DND-41 (cell line): ENCODE results near the gene LGALS3BP.

Experiments
- EZH2 ChIP-seq: IDR thresholded peaks from 3 replicates; pipeline ENCODE4 v1.6.1; 2012; ENCODE audit warnings: borderline replicate concordance, low read depth, mild to moderate bottlenecking, moderate library complexity, low read length, inconsistent platforms; ENCODE audit not compliant: severe bottlenecking
- TF ChIP-seq, protein P1 (sequence below): IDR thresholded peaks from 2 replicates; pipeline ENCODE4 v1.5.1; 2012; ENCODE audit warnings: borderline replicate concordance, low read length, moderate library complexity, mild to moderate bottlenecking; ENCODE audit not compliant: poor library complexity, severe bottlenecking; ENCODE audit errors: extremely low read depth

- TF ChIP-seq, protein P1, sequence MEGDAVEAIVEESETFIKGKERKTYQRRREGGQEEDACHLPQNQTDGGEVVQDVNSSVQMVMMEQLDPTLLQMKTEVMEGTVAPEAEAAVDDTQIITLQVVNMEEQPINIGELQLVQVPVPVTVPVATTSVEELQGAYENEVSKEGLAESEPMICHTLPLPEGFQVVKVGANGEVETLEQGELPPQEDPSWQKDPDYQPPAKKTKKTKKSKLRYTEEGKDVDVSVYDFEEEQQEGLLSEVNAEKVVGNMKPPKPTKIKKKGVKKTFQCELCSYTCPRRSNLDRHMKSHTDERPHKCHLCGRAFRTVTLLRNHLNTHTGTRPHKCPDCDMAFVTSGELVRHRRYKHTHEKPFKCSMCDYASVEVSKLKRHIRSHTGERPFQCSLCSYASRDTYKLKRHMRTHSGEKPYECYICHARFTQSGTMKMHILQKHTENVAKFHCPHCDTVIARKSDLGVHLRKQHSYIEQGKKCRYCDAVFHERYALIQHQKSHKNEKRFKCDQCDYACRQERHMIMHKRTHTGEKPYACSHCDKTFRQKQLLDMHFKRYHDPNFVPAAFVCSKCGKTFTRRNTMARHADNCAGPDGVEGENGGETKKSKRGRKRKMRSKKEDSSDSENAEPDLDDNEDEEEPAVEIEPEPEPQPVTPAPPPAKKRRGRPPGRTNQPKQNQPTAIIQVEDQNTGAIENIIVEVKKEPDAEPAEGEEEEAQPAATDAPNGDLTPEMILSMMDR = no peak
- TF ChIP-seq EZH2 = no peak
Measured at GRCh38 chr17:78997881-78998280, 18.2 kb upstream of the LGALS3BP start.
